B cell (primary cell): ENCODE data around the gene DHH. TPM values are rescaled to one million over a fixed set of nuclear protein-coding genes. Genes with fewer than 3 reads are reported as not detected.
A peak's percentile ranks its signal among the peaks of the same experiment; 100 is the strongest.

ENCODE experiments used
- ATAC-seq: fragments of 200-7000 bp; cut with Tn5 transposase; one replicate; pipeline ENCODE4 v1.10.0; 2021; ENCODE audit warnings: low read depth, mild to moderate bottlenecking, moderate number of reproducible peaks, moderate library complexity
- CTCF ChIA-PET: fragments of 350-600 bp; sonication (Branson Sonifier 250); formaldehyde crosslinking; loops from one replicate; lab custom pipeline; 2021; ENCODE audit warnings: antibody characterized with exemption, inconsistent platforms; lab: Charles Lee
- POLR2A ChIA-PET: fragments of 350-600 bp; sonication (Branson Sonifier 250); formaldehyde crosslinking; loops from one replicate; lab custom pipeline; 2021; ENCODE audit warnings: antibody characterized with exemption; lab: Charles Lee
- DNase-seq: peaks from one replicate; pipeline ENCODE4 v3.0.0; 2013
- H2AFZ ChIP-seq: 2 replicates; pipeline ENCODE4 v1.6.1; 2012; ENCODE audit warnings: mild to moderate bottlenecking, low read depth, low read length; ENCODE audit not compliant: insufficient read depth, poor library complexity, severe bottlenecking
- H3K27ac ChIP-seq, 2 donors: 1 replicate in 1 of 2; 2 replicates in 1 of 2; pipeline ENCODE4 v1.5.1; 2012 to 2013; ENCODE audit warnings: low read length in 2 of 2, mild to moderate bottlenecking in 2 of 2, moderate library complexity in 1 of 2
- H3K27me3 ChIP-seq, 4 experiments: fragments of 200-600 bp in 1 of 4; sonication (generic) in 1 of 4; replicated peaks in 1 of 4; 1 replicate in 2 of 4; 2 replicates in 2 of 4; pipeline versions ENCODE4 v1.6.1 to v1.7.0; 2013 to 2016; ENCODE audit warnings: low read length in 3 of 4, mild to moderate bottlenecking in 2 of 4, mixed read lengths in 1 of 4, moderate library complexity in 1 of 4; ENCODE audit not compliant: insufficient read depth in 4 of 4, control insufficient read depth in 3 of 4; ENCODE audit errors: control extremely low read depth in 1 of 4
- H3K36me3 ChIP-seq, 2 experiments: replicated peaks in 1 of 2; 1 replicate in 1 of 2; 2 replicates in 1 of 2; pipeline versions ENCODE4 v1.6.1 to v1.7.1; 2013; ENCODE audit warnings: low read length in 1 of 2; ENCODE audit not compliant: insufficient read depth in 2 of 2, control insufficient read depth in 1 of 2; ENCODE audit errors: control extremely low read depth in 1 of 2, extremely low read depth in 1 of 2
- H3K4me1 ChIP-seq, 2 donors: fragments of 200-600 bp in 1 of 2; sonication (generic) in 1 of 2; 1 replicate in 1 of 2; 2 replicates in 1 of 2; pipeline versions ENCODE4 v1.5.1 to v1.6.1; 2013 to 2017; ENCODE audit warnings: low read length in 2 of 2; ENCODE audit not compliant: control insufficient read depth in 2 of 2, insufficient read depth in 2 of 2
- H3K4me2 ChIP-seq: replicated peaks from 2 replicates; pipeline ENCODE3; 2012; ENCODE audit warnings: mild to moderate bottlenecking, low read depth, low read length; ENCODE audit not compliant: poor library complexity, severe bottlenecking
- H3K4me3 ChIP-seq, 5 experiments: fragments of 200-600 bp in 1 of 5; sonication (generic) in 1 of 5; 1 replicate in 3 of 5; 2 replicates in 2 of 5; pipeline versions ENCODE4 v1.5.1 to v1.7.0; 2011 to 2016; ENCODE audit warnings: low read length in 4 of 5, mild to moderate bottlenecking in 4 of 5, low read depth in 2 of 5, control low read depth in 1 of 5, moderate library complexity in 1 of 5; ENCODE audit not compliant: insufficient read depth in 1 of 5; ENCODE audit errors: control extremely low read depth in 1 of 5, extremely low read depth in 1 of 5
- H3K79me2 ChIP-seq: fragments of 200-600 bp; sonication (generic); one replicate; pipeline ENCODE4 v1.6.0; 2016; ENCODE audit warnings: low read length; ENCODE audit not compliant: control insufficient read depth, insufficient read depth
- H3K9ac ChIP-seq: fragments of 200-600 bp; sonication (generic); 2 replicates; pipeline ENCODE4 v1.6.1; 2017; ENCODE audit warnings: mild to moderate bottlenecking, low read length, moderate library complexity
- H3K9me3 ChIP-seq, 3 donors: one replicate each; pipeline versions ENCODE4 v1.6.1 to v1.7.1; 2013; ENCODE audit warnings: low read length in 2 of 3; ENCODE audit not compliant: control insufficient read depth in 2 of 3, insufficient read depth in 1 of 3; ENCODE audit errors: control extremely low read depth in 1 of 3
- H4K20me1 ChIP-seq: 2 replicates; pipeline ENCODE4 v1.6.0; 2012; ENCODE audit warnings: mild to moderate bottlenecking, low read length; ENCODE audit not compliant: insufficient read depth, control insufficient read depth, poor library complexity, severe bottlenecking
- H3K27ac Mint-ChIP-seq: one replicate; pipeline ENCODE4 v1.8.0; 2021; ENCODE audit warnings: mixed read lengths
- H3K27me3 Mint-ChIP-seq: one replicate; pipeline ENCODE4 v1.8.0; 2021; ENCODE audit warnings: mixed read lengths
- H3K4me1 Mint-ChIP-seq: one replicate; pipeline ENCODE4 v1.8.0; 2021; ENCODE audit warnings: mixed read lengths
- H3K4me3 Mint-ChIP-seq: one replicate; pipeline ENCODE4 v1.8.0; 2021; ENCODE audit warnings: mixed read lengths
- H3K9me3 Mint-ChIP-seq: one replicate; pipeline ENCODE4 v1.8.0; 2022; ENCODE audit warnings: mixed read lengths; ENCODE audit not compliant: insufficient read depth
- CTCF ChIP-seq: fragments of 200-600 bp; IDR thresholded peaks from one replicate; pipeline ENCODE4 v1.8.0; 2022; ENCODE audit warnings: antibody characterized with exemption, mild to moderate bottlenecking
- EZH2 ChIP-seq: IDR thresholded peaks from 2 replicates; pipeline ENCODE4 v1.6.1; 2012; ENCODE audit warnings: borderline replicate concordance, low read depth, mild to moderate bottlenecking, moderate library complexity, low read length; ENCODE audit not compliant: insufficient read depth, poor library complexity, severe bottlenecking
- WGBS: methylation state at CpG from one replicate; pipeline ENCODE4 v1.1.5; 2013; ENCODE audit warnings: missing lambda C conversion rate; ENCODE audit not compliant: insufficient coverage; 5-methylcytosine and 5-hydroxymethylcytosine counted together
- intact Hi-C: fragments of 100-400 bp; cut with micrococcal nuclease; formaldehyde crosslinking; loops from one replicate; pipeline ENCODE4 v1.10.0; 2022
- polyA plus RNA-seq: library from polyadenylated mRNA; depleted of rRNA; stranded (reverse); fragments of >200 nt; gene quantifications from 2 replicates; pipeline ENCODE4 v1.2.3, GENCODE V29; 2012
- total RNA-seq, 2 donors: library from RNA; stranded (reverse); fragments of 120-200 nt in 1 of 2; gene quantifications; 1 replicate in 1 of 2; 2 replicates in 1 of 2; pipeline versions ENCODE4 v1.2.3 to v1.2.4, GENCODE V29; 2013 to 2022

Gene DHH
- total and polyA plus RNA-seq, 2 donors (not counting 1 experiment from before 2014, with no cell fraction given) = 0.07 to 0.81 TPM

DNA sequence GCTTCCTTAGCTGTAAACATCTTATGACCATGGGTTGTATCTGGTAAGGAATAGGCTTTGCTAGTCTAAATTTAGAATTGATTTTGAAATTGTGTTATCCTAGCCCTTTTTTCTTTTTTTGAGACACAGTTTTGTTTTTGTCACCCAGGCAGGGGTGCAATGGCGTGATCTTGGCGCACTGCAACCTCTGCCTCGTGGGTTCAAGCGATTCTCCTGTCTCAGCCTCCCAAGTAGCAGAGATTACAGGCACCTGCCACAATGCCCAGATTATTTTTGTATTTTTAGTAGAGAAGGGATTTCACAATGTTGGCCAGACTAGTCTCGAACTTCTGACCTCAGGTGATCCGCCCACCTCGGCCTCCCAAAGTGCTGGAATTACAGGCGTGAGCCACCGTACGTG, 39.0 kb upstream of the DHH start:
- H3K4me2 ChIP-seq = no peak overlapping the region

More for the DNA sequence above, 39.0 kb upstream of the DHH start:
- POLR2A ChIA-PET = interaction anchor here (4.9 kb wide), 1 partner anchor 55 kb away, joined by 110 read pairs; the partner anchor contains the start of gene TUBA1A
- WGBS = no CpG with 5 or more reads among the region's 10 CpGs
- peaks cover 38% of the 10 kb centered on the region for H3K79me2 ChIP-seq
- no peak overlapping the region for H3K9ac ChIP-seq
- DNase-seq (no peak), ATAC-seq (no peak)
- H2AFZ ChIP-seq = no peak overlapping the region
- peak overlapping the region in 1 of 2 donors; percentile 42 for H3K27ac ChIP-seq
- H3K36me3 ChIP-seq = peaks cover 2 to 20% of the 10 kb centered on the region in 2 experiments
- H3K4me3 ChIP-seq = no peak overlapping the region
- Mint-ChIP-seq H3K27me3 (no peaks in the 10 kb centered on the region), H3K4me1 (peaks cover 46% of the 10 kb centered on the region), H3K27ac (peak overlapping the region; percentile 37), H3K9me3 (no peaks in the 10 kb centered on the region), H3K4me3 (no peak overlapping the region)
- no peaks in the 10 kb centered on the region for H3K9me3 ChIP-seq
- CTCF ChIA-PET = interaction anchor here (5.0 kb wide), 1 partner anchor 46 kb away, joined by 60 read pairs; no protein-coding TSS in a partner anchor
- H4K20me1 ChIP-seq = peaks cover 24% of the 10 kb centered on the region
- intact Hi-C loops = loop anchor here (5.0 kb wide), 1 partner anchor 489 kb away; the partner anchor contains the start of gene PRPF40B
- H3K27me3 ChIP-seq = no peaks in the 10 kb centered on the region
- TF ChIP-seq CTCF (no peak), EZH2 (no peak)
- H3K4me1 ChIP-seq = peaks cover 28 to 36% of the 10 kb centered on the region in 2 donors
